ENCODE measurements around the gene NDUFB11. TPM values are rescaled to one million over a fixed set of nuclear protein-coding genes. Genes with fewer than 3 reads are reported as not detected.

The NDUFB11 gene
- total and polyA plus RNA-seq, 9 of the 15 experiments (the other 6 are each of a cell fraction or from before 2014, with no cell fraction given), result 20.9 to 269 (median 86.8) TPM

DNA sequence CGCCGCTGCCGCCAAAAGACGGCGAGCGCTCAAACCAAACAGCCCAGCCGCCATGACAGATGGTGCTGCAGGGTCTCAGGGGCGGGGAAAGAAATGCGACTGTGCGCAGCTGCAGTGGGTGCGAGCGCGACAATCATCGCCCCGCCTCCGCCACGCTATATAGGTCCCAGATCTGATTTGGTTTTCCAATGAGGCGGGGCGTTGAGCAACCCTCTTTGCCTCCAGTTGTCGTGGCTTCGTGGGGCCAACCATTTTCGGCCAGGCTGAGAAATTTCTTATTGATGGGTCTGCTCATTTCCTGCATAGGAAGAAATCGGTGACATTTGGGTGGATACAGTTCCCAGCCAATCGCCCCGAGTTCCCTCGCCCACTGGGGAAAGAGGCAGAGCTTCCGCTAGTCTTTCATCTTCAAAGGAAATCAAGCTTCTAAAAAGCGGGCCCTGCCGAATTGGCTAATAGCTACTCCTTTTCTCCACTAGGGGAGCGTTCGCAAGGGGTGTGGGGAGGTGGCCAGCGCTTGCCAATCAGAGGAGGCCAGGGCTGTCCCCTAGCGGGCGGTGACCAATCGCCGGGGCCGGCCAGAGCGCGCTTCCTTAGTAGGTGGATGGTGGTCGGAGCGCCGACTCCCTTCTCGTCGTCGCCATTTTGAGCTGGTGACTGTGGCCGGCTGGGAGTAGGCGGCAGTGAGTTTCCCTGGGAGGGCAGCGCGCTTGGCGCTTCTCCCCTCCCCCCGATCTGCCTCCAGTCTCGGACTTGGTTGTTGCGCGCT is at the start of gene NDUFB11, which contains the start of gene RBM10 (continued):
- TF ChIP-seq, protein P1, sequence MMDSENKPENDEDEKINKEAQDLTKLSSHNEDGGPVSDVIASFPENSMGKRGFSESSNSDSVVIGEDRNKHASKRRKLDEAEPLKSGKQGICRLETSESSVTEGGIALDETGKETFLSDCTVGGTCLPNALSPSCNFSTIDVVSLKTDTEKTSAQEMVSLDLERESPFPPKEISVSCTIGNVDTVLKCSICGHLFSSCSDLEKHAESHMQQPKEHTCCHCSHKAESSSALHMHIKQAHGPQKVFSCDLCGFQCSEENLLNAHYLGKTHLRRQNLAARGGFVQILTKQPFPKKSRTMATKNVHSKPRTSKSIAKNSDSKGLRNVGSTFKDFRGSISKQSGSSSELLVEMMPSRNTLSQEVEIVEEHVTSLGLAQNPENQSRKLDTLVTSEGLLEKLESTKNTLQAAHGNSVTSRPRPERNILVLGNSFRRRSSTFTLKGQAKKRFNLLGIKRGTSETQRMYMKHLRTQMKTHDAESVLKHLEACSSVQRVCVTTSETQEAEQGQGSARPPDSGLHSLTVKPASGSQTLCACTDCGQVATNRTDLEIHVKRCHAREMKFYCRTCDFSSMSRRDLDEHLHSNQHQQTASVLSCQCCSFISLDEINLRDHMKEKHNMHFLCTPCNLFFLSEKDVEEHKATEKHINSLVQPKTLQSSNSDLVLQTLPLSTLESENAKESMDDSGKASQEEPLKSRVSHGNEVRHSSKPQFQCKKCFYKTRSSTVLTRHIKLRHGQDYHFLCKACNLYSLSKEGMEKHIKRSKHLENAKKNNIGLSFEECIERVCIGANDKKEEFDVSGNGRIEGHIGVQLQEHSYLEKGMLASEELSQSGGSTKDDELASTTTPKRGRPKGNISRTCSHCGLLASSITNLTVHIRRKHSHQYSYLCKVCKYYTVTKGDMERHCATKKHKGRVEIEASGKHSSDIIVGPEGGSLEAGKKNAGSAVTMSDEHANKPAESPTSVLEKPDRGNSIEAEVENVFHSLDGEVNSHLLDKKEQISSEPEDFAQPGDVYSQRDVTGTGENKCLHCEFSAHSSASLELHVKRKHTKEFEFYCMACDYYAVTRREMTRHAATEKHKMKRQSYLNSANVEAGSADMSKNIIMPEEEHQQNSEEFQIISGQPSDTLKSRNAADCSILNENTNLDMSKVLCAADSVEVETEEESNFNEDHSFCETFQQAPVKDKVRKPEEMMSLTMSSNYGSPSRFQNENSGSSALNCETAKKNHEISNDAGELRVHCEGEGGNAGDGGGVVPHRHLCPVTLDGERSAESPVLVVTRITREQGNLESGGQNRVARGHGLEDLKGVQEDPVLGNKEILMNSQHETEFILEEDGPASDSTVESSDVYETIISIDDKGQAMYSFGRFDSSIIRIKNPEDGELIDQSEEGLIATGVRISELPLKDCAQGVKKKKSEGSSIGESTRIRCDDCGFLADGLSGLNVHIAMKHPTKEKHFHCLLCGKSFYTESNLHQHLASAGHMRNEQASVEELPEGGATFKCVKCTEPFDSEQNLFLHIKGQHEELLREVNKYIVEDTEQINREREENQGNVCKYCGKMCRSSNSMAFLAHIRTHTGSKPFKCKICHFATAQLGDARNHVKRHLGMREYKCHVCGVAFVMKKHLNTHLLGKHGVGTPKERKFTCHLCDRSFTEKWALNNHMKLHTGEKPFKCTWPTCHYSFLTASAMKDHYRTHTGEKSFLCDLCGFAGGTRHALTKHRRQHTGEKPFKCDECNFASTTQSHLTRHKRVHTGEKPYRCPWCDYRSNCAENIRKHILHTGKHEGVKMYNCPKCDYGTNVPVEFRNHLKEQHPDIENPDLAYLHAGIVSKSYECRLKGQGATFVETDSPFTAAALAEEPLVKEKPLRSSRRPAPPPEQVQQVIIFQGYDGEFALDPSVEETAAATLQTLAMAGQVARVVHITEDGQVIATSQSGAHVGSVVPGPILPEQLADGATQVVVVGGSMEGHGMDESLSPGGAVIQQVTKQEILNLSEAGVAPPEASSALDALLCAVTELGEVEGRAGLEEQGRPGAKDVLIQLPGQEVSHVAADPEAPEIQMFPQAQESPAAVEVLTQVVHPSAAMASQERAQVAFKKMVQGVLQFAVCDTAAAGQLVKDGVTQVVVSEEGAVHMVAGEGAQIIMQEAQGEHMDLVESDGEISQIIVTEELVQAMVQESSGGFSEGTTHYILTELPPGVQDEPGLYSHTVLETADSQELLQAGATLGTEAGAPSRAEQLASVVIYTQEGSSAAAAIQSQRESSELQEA (IDR thresholded peaks at IDR 0.05; ENCODE audit: low read depth), result no peak
- TF ChIP-seq PCBP2 (IDR thresholded peaks at IDR 0.05; ENCODE audit: low read depth, low read length, poor library complexity, severe bottlenecking) (no peak), ZBED1 (IDR thresholded peaks at IDR 0.05) (no peak), RBBP5 (IDR thresholded peaks at IDR 0.05; ENCODE audit: borderline replicate concordance, insufficient read depth, low read length, poor library complexity, severe bottlenecking) (no peak), ZNF124 (CRISPR knock-in tag; IDR thresholded peaks at IDR 0.05) (no peak), CCNT2 (IDR thresholded peaks at IDR 0.05; ENCODE audit: borderline replicate concordance, extremely low read depth, insufficient read length, low read depth, low read length) (peak; percentile 25), GABPA (tag; conservative IDR thresholded peaks at IDR 0.05; ENCODE audit: low read depth) (peak; percentile 58; the same call in 1 of the 2 replicates), ZNF766 (CRISPR knock-in tag; conservative IDR thresholded peaks at IDR 0.05) (0 out of 2 replicates have a peak, but pooled peaks have one; percentile 14), KAT8 (IDR thresholded peaks at IDR 0.05; ENCODE audit: low read depth) (no peak), JUN (IDR thresholded peaks at IDR 0.05; ENCODE audit: borderline replicate concordance, low read depth, low read length) (no peak), JUN (CRISPR knock-in tag; IDR thresholded peaks at IDR 0.05; ENCODE audit: borderline replicate concordance) (0 out of 2 replicates have a peak, but pooled peaks have one; percentile 78), ETV6 (IDR thresholded peaks at IDR 0.05; ENCODE audit: borderline replicate concordance in 1 of 2, low read depth in 2 of 2, low read length in 1 of 2) (no peak), ETV6 (CRISPR knock-in tag; IDR thresholded peaks at IDR 0.05; ENCODE audit: borderline replicate concordance) (no peak), BRD9 (IDR thresholded peaks at IDR 0.05; ENCODE audit: low read depth, partially characterized antibody) (peak; percentile 68)
- TF ChIP-seq, protein P2, sequence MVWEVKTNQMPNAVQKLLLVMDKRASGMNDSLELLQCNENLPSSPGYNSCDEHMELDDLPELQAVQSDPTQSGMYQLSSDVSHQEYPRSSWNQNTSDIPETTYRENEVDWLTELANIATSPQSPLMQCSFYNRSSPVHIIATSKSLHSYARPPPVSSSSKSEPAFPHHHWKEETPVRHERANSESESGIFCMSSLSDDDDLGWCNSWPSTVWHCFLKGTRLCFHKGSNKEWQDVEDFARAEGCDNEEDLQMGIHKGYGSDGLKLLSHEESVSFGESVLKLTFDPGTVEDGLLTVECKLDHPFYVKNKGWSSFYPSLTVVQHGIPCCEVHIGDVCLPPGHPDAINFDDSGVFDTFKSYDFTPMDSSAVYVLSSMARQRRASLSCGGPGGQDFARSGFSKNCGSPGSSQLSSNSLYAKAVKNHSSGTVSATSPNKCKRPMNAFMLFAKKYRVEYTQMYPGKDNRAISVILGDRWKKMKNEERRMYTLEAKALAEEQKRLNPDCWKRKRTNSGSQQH (CRISPR knock-in tag; IDR thresholded peaks at IDR 0.05), result no peak
- TF ChIP-seq, protein P3, sequence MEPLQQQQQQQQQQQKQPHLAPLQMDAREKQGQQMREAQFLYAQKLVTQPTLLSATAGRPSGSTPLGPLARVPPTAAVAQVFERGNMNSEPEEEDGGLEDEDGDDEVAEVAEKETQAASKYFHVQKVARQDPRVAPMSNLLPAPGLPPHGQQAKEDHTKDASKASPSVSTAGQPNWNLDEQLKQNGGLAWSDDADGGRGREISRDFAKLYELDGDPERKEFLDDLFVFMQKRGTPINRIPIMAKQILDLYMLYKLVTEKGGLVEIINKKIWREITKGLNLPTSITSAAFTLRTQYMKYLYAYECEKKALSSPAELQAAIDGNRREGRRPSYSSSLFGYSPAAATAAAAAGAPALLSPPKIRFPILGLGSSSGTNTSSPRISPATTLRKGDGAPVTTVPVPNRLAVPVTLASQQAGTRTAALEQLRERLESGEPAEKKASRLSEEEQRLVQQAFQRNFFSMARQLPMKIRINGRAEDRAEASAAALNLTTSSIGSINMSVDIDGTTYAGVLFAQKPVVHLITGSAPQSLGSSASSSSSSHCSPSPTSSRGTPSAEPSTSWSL (CRISPR knock-in tag; IDR thresholded peaks at IDR 0.05; ENCODE audit: borderline replicate concordance), result no peak
